CD1c-positive myeloid dendritic cell (primary cell): ENCODE results near the gene S100A14.
"Not testable (repeated sequence)": the region's sequence is repeated elsewhere in the genome, so short reads cannot be mapped to it uniquely, and the experiment has no call there.

Experiments used
- DNase-seq: peaks from one replicate; pipeline ENCODE4 v3.0.0-alpha.2; 2016; ENCODE audit errors: extremely low spot score

S100A14 gene

GRCh38 chr1:153616144-153616916 is at the start of gene S100A14:
S100A14 (minus strand) TSS chr1:153616325; CDS start chr1:153615858, 467 bp downstream.
- no peak for DNase-seq

- no peak for DNase-seq
Measured at GRCh38 chr1:153663211-153663610, 47.1 kb upstream of the S100A14 start.

- DNase-seq, result no peak
Measured at GRCh38 chr1:153662269-153662668, 46.1 kb upstream of the S100A14 start.

GRCh38 chr1:153661111-153661708 is 45.1 kb upstream of the S100A14 start:
- DNase-seq, result no peak

GRCh38 chr1:153659656-153660055 is 43.5 kb upstream of the S100A14 start:
- no peak for DNase-seq

- DNase-seq, result no peak
Measured at GRCh38 chr1:153659175-153659534, 43.0 kb upstream of the S100A14 start.

- peak; percentile 94 for DNase-seq
Measured at GRCh38 chr1:153658400-153659174, 42.5 kb upstream of the S100A14 start, which contains the start of gene SNAPIN. SNAPIN (plus strand) TSS chr1:153658703; CDS start chr1:153658744, 41 bp downstream.

- no peak for DNase-seq
Measured at GRCh38 chr1:153655333-153655732, 39.2 kb upstream of the S100A14 start.

- DNase-seq, result peak; percentile 68
Measured at GRCh38 chr1:153652805-153653500, 36.8 kb upstream of the S100A14 start.

- no peak for DNase-seq
Measured at GRCh38 chr1:153651771-153652170, 35.6 kb upstream of the S100A14 start.

- no peak for DNase-seq
Measured at GRCh38 chr1:153649863-153650235, 33.7 kb upstream of the S100A14 start.

- DNase-seq, result no peak
Measured at GRCh38 chr1:153649137-153649862, 33.2 kb upstream of the S100A14 start.

GRCh38 chr1:153648000-153648643 is 32.0 kb upstream of the S100A14 start:
- DNase-seq, result no peak

GRCh38 chr1:153647346-153647714 is 31.2 kb upstream of the S100A14 start:
- no peak for DNase-seq

GRCh38 chr1:153646672-153647345 is 30.7 kb upstream of the S100A14 start:
- DNase-seq, result peak; percentile 84

- no peak for DNase-seq
Measured at GRCh38 chr1:153643816-153644215, 27.7 kb upstream of the S100A14 start.

GRCh38 chr1:153643100-153643499 is 27.0 kb upstream of the S100A14 start:
- DNase-seq, result no peak

GRCh38 chr1:153642161-153642560 is 26.0 kb upstream of the S100A14 start:
- DNase-seq, result no peak

GRCh38 chr1:153640861-153641260 is 24.7 kb upstream of the S100A14 start:
- no peak for DNase-seq

GRCh38 chr1:153640213-153640612 is 24.1 kb upstream of the S100A14 start:
- DNase-seq, result not testable (repeated sequence)
